HG03025 (cell line): Measurements from ENCODE around the gene C17orf100.

Experiments
- ATAC-seq: cut with Tn5 transposase; IDR thresholded peaks from one replicate; pipeline ENCODE4 v1.9.1; 2021; ENCODE audit warnings: mild to moderate bottlenecking, moderate library complexity; ENCODE audit not compliant: unreplicated experiment, low FRiP score

C17orf100 gene

DNA sequence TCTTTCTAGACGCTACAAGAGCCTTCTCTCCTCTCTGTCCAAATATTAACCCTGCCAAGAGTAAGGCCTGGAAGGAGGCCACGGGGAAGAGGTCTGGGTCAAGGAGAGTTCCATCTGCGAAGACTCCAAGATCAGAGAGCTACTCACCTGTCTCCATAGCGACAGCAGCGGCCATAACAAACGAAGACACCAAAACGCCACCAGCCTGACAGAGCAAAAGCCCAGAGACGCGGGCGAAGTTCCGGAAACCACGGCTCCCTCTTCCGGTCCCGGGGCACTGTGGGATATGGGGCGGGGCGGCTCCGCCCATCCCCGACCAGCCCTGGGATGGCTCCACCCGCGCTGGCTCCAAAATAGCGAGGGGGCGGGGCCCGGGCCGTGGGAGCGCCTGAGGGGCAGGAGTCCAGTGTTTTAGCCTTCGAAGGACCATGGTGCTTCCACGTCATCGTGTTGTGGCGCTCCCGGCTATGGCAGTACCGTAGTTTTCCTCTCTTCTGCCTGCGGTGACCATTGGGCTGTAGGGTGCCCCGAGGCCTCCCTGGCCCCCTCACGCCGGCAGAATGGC is at the start of gene C17orf100, which contains the start of gene MED31:
Gene C17orf100 (plus strand): TSS at position 409 of the 565 bp plus-strand sequence. CDS start 152 bp downstream, at position 561.
Gene MED31 (minus strand): TSS at position 252 of the 565 bp plus-strand sequence. CDS start 77 bp downstream, at position 175.
- peak; percentile 92 for ATAC-seq

- no peak for ATAC-seq
Observed at GRCh38 chr17:6602141-6602540, 49.4 kb upstream of the C17orf100 start.

- no peak for ATAC-seq
Observed at GRCh38 chr17:6603744-6604325, 47.7 kb upstream of the C17orf100 start.

DNA sequence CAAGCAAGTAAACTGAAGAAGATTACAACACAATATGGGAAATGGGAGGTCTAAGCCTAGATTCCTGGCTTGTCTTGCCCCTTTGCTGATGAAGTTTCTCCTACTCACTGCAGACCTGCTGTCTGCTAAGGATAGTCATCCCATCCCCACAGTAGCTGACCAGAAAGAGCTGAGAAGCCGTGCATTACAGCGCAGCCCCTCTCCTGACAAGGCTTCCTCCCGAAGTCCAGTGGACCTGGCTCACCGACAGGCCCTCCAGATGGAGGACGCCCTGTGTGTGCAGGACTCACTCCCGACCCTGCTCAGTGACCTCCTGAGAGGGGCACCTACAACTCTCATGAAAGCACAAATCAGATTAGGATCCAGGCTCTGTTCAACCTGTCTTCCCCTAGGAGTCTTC is 46.4 kb upstream of the C17orf100 start:
- no peak for ATAC-seq

- ATAC-seq: no peak
Observed at GRCh38 chr17:6608321-6608720, 43.2 kb upstream of the C17orf100 start.

- ATAC-seq: no peak
Observed at GRCh38 chr17:6610011-6610410, 41.6 kb upstream of the C17orf100 start.

GRCh38 chr17:6611231-6611630 is 40.3 kb upstream of the C17orf100 start:
- no peak for ATAC-seq

- no peak for ATAC-seq
Observed at GRCh38 chr17:6623941-6624340, 27.6 kb upstream of the C17orf100 start.

DNA sequence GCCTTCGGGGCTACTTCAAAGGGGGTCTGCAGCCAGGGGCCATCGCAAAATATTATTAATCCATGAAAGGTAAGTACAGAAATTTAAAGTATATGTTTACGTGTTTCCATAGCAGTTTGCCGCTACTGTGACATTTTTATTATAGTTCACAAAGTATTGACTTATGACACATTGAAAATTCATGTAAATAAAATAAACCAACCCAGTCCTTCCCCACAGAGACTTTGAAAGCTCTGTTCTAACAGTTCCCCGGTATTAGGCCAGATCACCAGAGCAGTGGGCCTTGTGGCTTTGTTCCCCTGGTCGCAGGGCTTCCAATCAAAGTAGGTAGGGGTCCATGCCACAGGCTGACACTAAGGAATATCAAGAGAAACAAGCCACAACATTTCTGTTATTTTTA is 24.9 kb upstream of the C17orf100 start:
- no peak for ATAC-seq

GRCh38 chr17:6627019-6627418 is 24.5 kb upstream of the C17orf100 start:
- ATAC-seq: no peak

GRCh38 chr17:6630390-6630789 is 21.2 kb upstream of the C17orf100 start:
- ATAC-seq: no peak

- no peak for ATAC-seq
Observed at GRCh38 chr17:6632530-6632929, 19.0 kb upstream of the C17orf100 start.

GRCh38 chr17:6633263-6633662 is 18.3 kb upstream of the C17orf100 start:
- no peak for ATAC-seq

DNA sequence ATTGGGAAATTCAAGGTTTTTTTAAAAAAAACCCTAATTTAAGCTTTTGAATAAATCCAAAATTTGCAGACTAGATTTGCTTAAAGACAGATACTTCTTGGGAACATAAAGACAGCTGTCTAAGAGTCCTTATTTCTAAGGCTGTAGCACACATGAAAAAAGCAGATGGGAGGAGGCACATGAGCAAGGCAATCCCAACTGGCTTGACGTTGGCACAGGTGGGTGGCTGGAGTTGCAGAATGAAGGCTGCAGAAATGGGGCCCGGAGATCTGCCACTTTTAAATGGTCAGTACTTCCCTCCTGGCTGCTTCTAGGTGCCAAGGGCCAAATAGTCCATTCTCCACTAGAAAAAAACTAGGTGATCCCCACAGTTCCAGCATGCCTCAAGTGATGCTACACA is 15.5 kb upstream of the C17orf100 start:
- ATAC-seq: no peak

DNA sequence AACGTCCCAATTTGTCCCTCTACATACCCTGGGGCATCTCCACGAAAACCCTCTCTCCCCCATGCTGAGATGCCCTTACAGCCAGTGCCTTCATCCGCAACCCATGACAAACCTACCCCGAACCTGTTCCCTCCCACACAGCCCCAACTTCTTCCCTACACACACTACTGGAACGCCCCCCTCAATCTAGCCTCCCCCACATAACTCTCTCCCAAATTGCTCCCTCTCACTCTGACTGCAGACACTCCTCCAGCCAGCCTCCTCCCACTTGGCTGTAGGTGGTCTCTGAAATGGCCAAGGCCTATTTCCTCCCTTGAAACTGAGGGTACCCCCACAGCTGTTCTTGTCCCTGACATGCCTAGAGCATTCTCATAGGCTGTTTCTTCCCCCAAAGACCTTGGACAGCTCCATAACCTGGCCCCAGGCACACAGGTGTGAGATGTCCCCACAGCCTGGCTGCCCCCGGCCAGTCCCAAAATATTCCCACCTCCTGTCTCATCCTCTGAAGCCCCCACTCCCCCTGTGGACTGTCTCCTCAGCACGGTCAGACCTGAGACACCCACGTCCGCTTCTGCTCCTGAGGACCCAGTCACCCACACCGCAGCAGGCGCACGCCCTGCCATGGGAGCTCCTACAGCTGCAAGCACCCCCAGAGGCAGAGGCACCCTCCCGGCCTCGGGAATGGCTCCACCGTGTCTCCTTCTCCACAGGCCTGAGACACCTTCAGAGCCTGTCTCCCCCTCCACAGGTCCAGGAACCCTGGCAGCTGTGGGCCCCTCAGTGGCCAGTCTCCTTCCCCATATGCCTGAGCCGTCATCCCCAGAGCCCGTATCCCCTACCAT is 14.7 kb upstream of the C17orf100 start:
- ATAC-seq: no peak

GRCh38 chr17:6637458-6637840 is 14.1 kb upstream of the C17orf100 start:
- no peak for ATAC-seq

- no peak for ATAC-seq
Observed at GRCh38 chr17:6638046-6638908, 13.3 kb upstream of the C17orf100 start.

GRCh38 chr17:6639014-6639585 is 12.5 kb upstream of the C17orf100 start:
- ATAC-seq: no peak

GRCh38 chr17:6639586-6640535 is 11.7 kb upstream of the C17orf100 start:
- peak; percentile 11 for ATAC-seq
